SK-N-MC (cell line): ENCODE data around the gene FMC1.

Source experiments
- EZH2 ChIP-seq: fragments of 200-600 bp; sonication (generic); IDR thresholded peaks from one replicate; pipeline ENCODE4 v1.6.1; 2017; ENCODE audit warnings: antibody characterized with exemption
- POLR2AphosphoS5 ChIP-seq: IDR thresholded peaks from 2 replicates; pipeline ENCODE4 v1.6.1; 2012; ENCODE audit warnings: mild to moderate bottlenecking, low read depth, low read length, borderline replicate concordance

DNA sequence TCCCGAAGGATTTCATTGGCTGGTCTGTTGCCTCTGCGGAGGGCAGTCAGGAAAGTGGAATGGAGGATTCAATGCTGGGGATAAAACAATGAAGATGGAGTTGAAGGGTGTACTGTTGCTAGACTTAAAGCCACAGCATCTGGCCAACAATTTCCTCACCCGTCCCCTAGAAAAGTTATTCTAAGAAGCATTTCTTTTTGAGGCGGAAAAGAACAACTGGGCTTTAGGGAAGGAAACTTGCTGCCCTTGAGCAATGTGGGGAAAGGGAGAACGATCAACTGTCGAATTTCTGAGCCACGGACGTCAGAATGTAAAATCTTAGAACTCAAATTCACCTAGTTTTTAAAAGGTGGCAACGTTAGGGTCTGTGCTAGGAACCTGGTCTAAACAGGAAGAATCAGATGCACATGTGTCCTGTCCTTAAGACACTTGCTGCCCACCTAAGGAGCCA lies 664 bp downstream of the FMC1 start:
- no peak for TF ChIP-seq POLR2AphosphoS5
- no peak for TF ChIP-seq EZH2
